Muscle layer of duodenum (tissue), 2 donors: ENCODE results near the gene VRK3.

Experiments
- H3K27ac ChIP-seq: one replicate; pipeline ENCODE4 v1.7.0; 2013; ENCODE audit warnings: mild to moderate bottlenecking, low read length
- H3K27me3 ChIP-seq: one replicate; pipeline ENCODE4 v1.7.0; 2013; ENCODE audit warnings: low read depth, mild to moderate bottlenecking, control low read depth, low read length
- H3K36me3 ChIP-seq, 2 donors: one replicate each; pipeline ENCODE4 v1.7.0; 2013; ENCODE audit warnings: low read length in 2 of 2, control low read depth in 1 of 2, mild to moderate bottlenecking in 1 of 2; ENCODE audit not compliant: insufficient read depth in 2 of 2, control insufficient read depth in 1 of 2
- H3K4me1 ChIP-seq, 2 donors: one replicate each; pipeline ENCODE4 v1.7.0; 2013; ENCODE audit warnings: low read length in 2 of 2, mild to moderate bottlenecking in 2 of 2, control low read depth in 1 of 2, moderate library complexity in 1 of 2; ENCODE audit not compliant: insufficient read depth in 2 of 2, control insufficient read depth in 1 of 2
- H3K4me3 ChIP-seq, 2 donors: one replicate each; pipeline ENCODE4 v1.7.0; 2013; ENCODE audit warnings: low read length in 2 of 2, low read depth in 1 of 2, mild to moderate bottlenecking in 1 of 2
- H3K9me3 ChIP-seq, 2 donors: one replicate each; pipeline ENCODE4 v1.7.0; 2013; ENCODE audit warnings: low read length in 2 of 2, control low read depth in 1 of 2, mild to moderate bottlenecking in 1 of 2; ENCODE audit not compliant: control insufficient read depth in 1 of 2
- donor health status: healthy.

Gene VRK3

GRCh38 chr19:49929121-49929610 lies 96.0 kb downstream of the VRK3 start, which contains the start of the genes ATF5 and NUP62:
Gene ATF5 (plus strand): TSS chr19:49929205. CDS start chr19:49930851, 1,646 bp downstream.
Gene NUP62 (minus strand): TSS chr19:49929504. CDS start chr19:49909807, 19,697 bp downstream.
- Histone ChIP-seq H3K27ac (peak within 1 kb of the TSS; percentile 88), H3K4me1 (peaks cover 7 to 20% of the 10 kb centered on the region in 2 donors), H3K36me3 (peaks cover 12 to 15% of the 10 kb centered on the region in 2 donors)

GRCh38 chr19:49927526-49928264 lies 97.5 kb downstream of the VRK3 start:
- H3K4me3 ChIP-seq = peak overlapping the region in 1 of 2 donors; percentile 38
- H3K36me3 ChIP-seq = peaks cover 18 to 23% of the 10 kb centered on the region in 2 donors
- H3K4me1 ChIP-seq = peaks cover 7 to 20% of the 10 kb centered on the region in 2 donors
- H3K27ac ChIP-seq = peak overlapping the region; percentile 68
- no peaks in the 10 kb centered on the region for H3K27me3 ChIP-seq
- no peaks in the 10 kb centered on the region for H3K9me3 ChIP-seq

More at GRCh38 chr19:49929121-49929610, 96.0 kb downstream of the VRK3 start, which contains the start of the genes ATF5 and NUP62:
- peak within 1 kb of the TSS; percentile 90 to 100 for H3K4me3 ChIP-seq
- H3K27me3 ChIP-seq = no peaks in the 10 kb centered on the region
- no peaks in the 10 kb centered on the region for H3K9me3 ChIP-seq

- Histone ChIP-seq H3K9me3 (no peaks in the 10 kb centered on the region), H3K4me3 (no peak overlapping the region), H3K4me1 (peaks cover 7 to 20% of the 10 kb centered on the region in 2 donors), H3K36me3 (peaks cover 18 to 34% of the 10 kb centered on the region in 2 donors), H3K27ac (no peak overlapping the region), H3K27me3 (no peaks in the 10 kb centered on the region)
These were observed 98.7 kb downstream of the VRK3 start for GRCh38 chr19:49926515-49926914.
